D721Med (cell line): ENCODE measurements around the gene CXADR.
A peak's percentile ranks its signal among the peaks of the same experiment; 100 is the strongest.

Experiments used
- DNase-seq: peaks from one replicate; pipeline ENCODE4 v3.0.0; 2011; ENCODE audit warnings: low spot score; ENCODE audit not compliant: insufficient read length
- FAIRE-seq: peaks from 2 replicates; lab custom pipeline; 2011; peaks lifted over from hg19 to GRCh38; lab: Jason Lieb, UNC
- CTCF ChIP-seq: IDR thresholded peaks from 2 replicates; pipeline ENCODE4 v1.5.1; 2012; ENCODE audit warnings: mild to moderate bottlenecking, control low read depth; ENCODE audit not compliant: insufficient read depth; ENCODE audit errors: missing control alignments

CXADR gene

GRCh38 chr21:17602874-17603273 is 90.0 kb downstream of the CXADR start:
- DNase-seq: no peak
- TF ChIP-seq CTCF: no peak
- FAIRE-seq: no peak

- FAIRE-seq: no peak
- DNase-seq: no peak
- TF ChIP-seq CTCF: no peak
Measured at GRCh38 chr21:17607684-17608083, 94.8 kb downstream of the CXADR start.

GRCh38 chr21:17609681-17610080 is 96.8 kb downstream of the CXADR start:
- no peak for TF ChIP-seq CTCF
- no peak for FAIRE-seq

GRCh38 chr21:17610911-17611310 is 98.1 kb downstream of the CXADR start:
- no peak for TF ChIP-seq CTCF
- FAIRE-seq: no peak
- no peak for DNase-seq

More at GRCh38 chr21:17609681-17610080, 96.8 kb downstream of the CXADR start:
- no peak for DNase-seq

GRCh38 chr21:17611414-17612022 is 98.7 kb downstream of the CXADR start:
- DNase-seq (peak; percentile 26), FAIRE-seq (no peak)

GRCh38 chr21:17612023-17612564 is 99.3 kb downstream of the CXADR start:
- FAIRE-seq: no peak
- no peak for TF ChIP-seq CTCF
- DNase-seq: no peak

More at GRCh38 chr21:17611414-17612022, 98.7 kb downstream of the CXADR start:
- no peak for TF ChIP-seq CTCF

GRCh38 chr21:17612565-17613241 is 99.9 kb downstream of the CXADR start, which contains the start of gene BTG3:
TSS of gene BTG3 (minus strand) at chr21:17612901. CDS start at chr21:17609144, 3,757 bp downstream.
- FAIRE-seq (no peak), DNase-seq (peak; percentile 63)
- no peak for TF ChIP-seq CTCF
